GM12878 (cell line): ENCODE results near the gene MFSD8. TPM values are rescaled to one million over a fixed set of nuclear protein-coding genes. Genes with fewer than 3 reads are reported as not detected.

Source experiments
- ATF3 ChIP-seq: IDR thresholded peaks from 2 replicates; pipeline ENCODE4 v1.6.1; 2011; ENCODE audit warnings: low read depth, mild to moderate bottlenecking, low read length, moderate library complexity, borderline replicate concordance; ENCODE audit errors: extremely low read depth
- CBX3 ChIP-seq: fragments of 200-600 bp; sonication (generic); IDR thresholded peaks from 2 replicates; pipeline ENCODE4 v1.6.1; 2016; ENCODE audit warnings: low read depth, borderline replicate concordance
- E2F8 ChIP-seq: fragments of 450-650 bp; IDR thresholded peaks from 2 replicates; pipeline ENCODE4 v1.6.1; 2018; ENCODE audit warnings: mild to moderate bottlenecking, low read depth, moderate library complexity; ENCODE audit not compliant: partially characterized antibody
- EP300 ChIP-seq, 2 experiments: fragments of 150-350 bp in 1 of 2; IDR thresholded peaks; 2 replicates each; pipeline ENCODE4 v1.6.1; 2011 to 2012; ENCODE audit warnings: low read depth in 2 of 2, low read length in 2 of 2, borderline replicate concordance in 1 of 2, improper control_type of control experiment in 1 of 2, inconsistent platforms in 1 of 2; ENCODE audit not compliant: control insufficient read depth in 1 of 2
- ESRRA ChIP-seq: IDR thresholded peaks from 2 replicates; pipeline ENCODE4 v1.6.1; 2012; ENCODE audit warnings: mild to moderate bottlenecking, low read length, improper control_type of control experiment
- HDAC6 ChIP-seq: fragments of 200-600 bp; sonication (generic); IDR thresholded peaks from one replicate; pipeline ENCODE4 v1.8.0; 2017; ENCODE audit warnings: antibody characterized with exemption; ENCODE audit not compliant: unreplicated experiment
- NFYB ChIP-seq: IDR thresholded peaks from 2 replicates; pipeline ENCODE4 v1.6.1; 2011; ENCODE audit warnings: low read depth, mild to moderate bottlenecking, low read length, improper control_type of control experiment, moderate library complexity; ENCODE audit not compliant: insufficient read depth
- POLR2A ChIP-seq: IDR thresholded peaks from 2 replicates; pipeline ENCODE4 v1.6.1; 2011; ENCODE audit warnings: low read depth, mild to moderate bottlenecking, low read length
- SMAD5 ChIP-seq: IDR thresholded peaks from 2 replicates; pipeline ENCODE4 v1.6.1; 2016; ENCODE audit warnings: antibody characterized with exemption, low read depth
- STAT3 ChIP-seq: IDR thresholded peaks from 2 replicates; pipeline ENCODE4 v1.6.1; 2011; ENCODE audit warnings: low read depth, low read length, improper control_type of control experiment
- TBL1XR1 ChIP-seq: IDR thresholded peaks from 2 replicates; pipeline ENCODE4 v1.6.1; 2012; ENCODE audit warnings: low read depth, low read length, improper control_type of control experiment
- ZNF687 ChIP-seq: fragments of 450-650 bp; IDR thresholded peaks from 2 replicates; pipeline ENCODE4 v1.6.1; 2017; ENCODE audit warnings: mild to moderate bottlenecking, moderate library complexity
- polyA plus RNA-seq, 11 experiments: library from polyadenylated mRNA; depleted of rRNA in 4 of 11; unstranded in 6 of 11; stranded (reverse) in 5 of 11; fragments of >200 nt; fragmentation: Nextera tagmentation in 4 of 11; fragmentation: Illumina TruSeq in 1 of 11; extraction: Ambion mirVana in 4 of 11; extraction: Trizol in 1 of 11; gene quantifications; 1 replicate in 1 of 11; 2 replicates in 10 of 11; pipeline versions ENCODE4 v1.2.1 to v1.2.3, GENCODE V29; 2011 to 2016; ENCODE audit warnings: inconsistent platforms in 2 of 11, missing spikeins in 2 of 11, low read depth in 1 of 11
- total RNA-seq, 4 experiments: library from RNA; depleted of rRNA in 3 of 4; stranded (reverse); fragments of >200 nt in 3 of 4; fragmentation: Illumina TruSeq in 1 of 4; extraction: Trizol in 1 of 4; gene quantifications; 2 replicates each; pipeline versions ENCODE4 v1.2.1 to v1.2.3, GENCODE V29; 2013 to 2021
- TF ChIP-seq, protein P1 (sequence below): IDR thresholded peaks from 2 replicates; pipeline ENCODE4 v1.6.1; 2012; ENCODE audit warnings: improper control_type of control experiment, low read depth, low read length; ENCODE audit not compliant: insufficient replicate concordance
- TF ChIP-seq, protein P2 (sequence below): IDR thresholded peaks from 2 replicates; pipeline ENCODE4 v1.6.1; 2012; ENCODE audit warnings: low read length, inconsistent platforms

Gene MFSD8
- total and polyA plus RNA-seq, 10 of the 15 experiments (the other 5 are each of a cell fraction or from before 2014, with no cell fraction given) = 12.7 to 29.9 (median 18.4) TPM

- TF ChIP-seq ZNF687 (no peak), POLR2A (no peak), E2F8 (no peak), EP300 (IDR thresholded peaks at IDR 0.05; ENCODE audit: borderline replicate concordance in 1 of 2, control insufficient read depth in 1 of 2, low read depth in 2 of 2, low read length in 2 of 2) (no peak; a peak in 1 of 4 replicates), SMAD5 (no peak), CBX3 (no peak), NFYB (no peak), ESRRA (no peak), TBL1XR1 (no peak), STAT3 (no peak), HDAC6 (no peak), ATF3 (no peak)
- TF ChIP-seq, protein P1, sequence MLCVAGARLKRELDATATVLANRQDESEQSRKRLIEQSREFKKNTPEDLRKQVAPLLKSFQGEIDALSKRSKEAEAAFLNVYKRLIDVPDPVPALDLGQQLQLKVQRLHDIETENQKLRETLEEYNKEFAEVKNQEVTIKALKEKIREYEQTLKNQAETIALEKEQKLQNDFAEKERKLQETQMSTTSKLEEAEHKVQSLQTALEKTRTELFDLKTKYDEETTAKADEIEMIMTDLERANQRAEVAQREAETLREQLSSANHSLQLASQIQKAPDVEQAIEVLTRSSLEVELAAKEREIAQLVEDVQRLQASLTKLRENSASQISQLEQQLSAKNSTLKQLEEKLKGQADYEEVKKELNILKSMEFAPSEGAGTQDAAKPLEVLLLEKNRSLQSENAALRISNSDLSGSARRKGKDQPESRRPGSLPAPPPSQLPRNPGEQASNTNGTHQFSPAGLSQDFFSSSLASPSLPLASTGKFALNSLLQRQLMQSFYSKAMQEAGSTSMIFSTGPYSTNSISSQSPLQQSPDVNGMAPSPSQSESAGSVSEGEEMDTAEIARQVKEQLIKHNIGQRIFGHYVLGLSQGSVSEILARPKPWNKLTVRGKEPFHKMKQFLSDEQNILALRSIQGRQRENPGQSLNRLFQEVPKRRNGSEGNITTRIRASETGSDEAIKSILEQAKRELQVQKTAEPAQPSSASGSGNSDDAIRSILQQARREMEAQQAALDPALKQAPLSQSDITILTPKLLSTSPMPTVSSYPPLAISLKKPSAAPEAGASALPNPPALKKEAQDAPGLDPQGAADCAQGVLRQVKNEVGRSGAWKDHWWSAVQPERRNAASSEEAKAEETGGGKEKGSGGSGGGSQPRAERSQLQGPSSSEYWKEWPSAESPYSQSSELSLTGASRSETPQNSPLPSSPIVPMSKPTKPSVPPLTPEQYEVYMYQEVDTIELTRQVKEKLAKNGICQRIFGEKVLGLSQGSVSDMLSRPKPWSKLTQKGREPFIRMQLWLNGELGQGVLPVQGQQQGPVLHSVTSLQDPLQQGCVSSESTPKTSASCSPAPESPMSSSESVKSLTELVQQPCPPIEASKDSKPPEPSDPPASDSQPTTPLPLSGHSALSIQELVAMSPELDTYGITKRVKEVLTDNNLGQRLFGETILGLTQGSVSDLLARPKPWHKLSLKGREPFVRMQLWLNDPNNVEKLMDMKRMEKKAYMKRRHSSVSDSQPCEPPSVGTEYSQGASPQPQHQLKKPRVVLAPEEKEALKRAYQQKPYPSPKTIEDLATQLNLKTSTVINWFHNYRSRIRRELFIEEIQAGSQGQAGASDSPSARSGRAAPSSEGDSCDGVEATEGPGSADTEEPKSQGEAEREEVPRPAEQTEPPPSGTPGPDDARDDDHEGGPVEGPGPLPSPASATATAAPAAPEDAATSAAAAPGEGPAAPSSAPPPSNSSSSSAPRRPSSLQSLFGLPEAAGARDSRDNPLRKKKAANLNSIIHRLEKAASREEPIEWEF = no peak
- TF ChIP-seq, protein P2, sequence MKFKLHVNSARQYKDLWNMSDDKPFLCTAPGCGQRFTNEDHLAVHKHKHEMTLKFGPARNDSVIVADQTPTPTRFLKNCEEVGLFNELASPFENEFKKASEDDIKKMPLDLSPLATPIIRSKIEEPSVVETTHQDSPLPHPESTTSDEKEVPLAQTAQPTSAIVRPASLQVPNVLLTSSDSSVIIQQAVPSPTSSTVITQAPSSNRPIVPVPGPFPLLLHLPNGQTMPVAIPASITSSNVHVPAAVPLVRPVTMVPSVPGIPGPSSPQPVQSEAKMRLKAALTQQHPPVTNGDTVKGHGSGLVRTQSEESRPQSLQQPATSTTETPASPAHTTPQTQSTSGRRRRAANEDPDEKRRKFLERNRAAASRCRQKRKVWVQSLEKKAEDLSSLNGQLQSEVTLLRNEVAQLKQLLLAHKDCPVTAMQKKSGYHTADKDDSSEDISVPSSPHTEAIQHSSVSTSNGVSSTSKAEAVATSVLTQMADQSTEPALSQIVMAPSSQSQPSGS = no peak
Measured at GRCh38 chr4:127997534-127998388, 32.8 kb upstream of the MFSD8 start (continued).
